Astrocyte of the cerebellum (primary cell): ENCODE results near the gene HMCN2.

Experiments
- DNase-seq: peaks from one replicate; pipeline ENCODE4 v3.0.0-alpha.2; 2011; ENCODE audit warnings: low read depth
- H3K4me3 ChIP-seq: 2 replicates; pipeline ENCODE4 v1.5.1; 2011; ENCODE audit warnings: mild to moderate bottlenecking, low read depth, low read length, moderate library complexity
- in situ Hi-C: cut with HindIII; loops from 2 replicates; pipeline ENCODE4 v1.10.0; 2017; ENCODE audit warnings: low sequenced_read_pairs
- TF ChIP-seq, protein P1 (sequence below): IDR thresholded peaks from 2 replicates; pipeline ENCODE4 v1.5.1; 2012; ENCODE audit warnings: low read length, low read depth, moderate library complexity, mild to moderate bottlenecking; ENCODE audit errors: missing control alignments

Gene HMCN2

DNA sequence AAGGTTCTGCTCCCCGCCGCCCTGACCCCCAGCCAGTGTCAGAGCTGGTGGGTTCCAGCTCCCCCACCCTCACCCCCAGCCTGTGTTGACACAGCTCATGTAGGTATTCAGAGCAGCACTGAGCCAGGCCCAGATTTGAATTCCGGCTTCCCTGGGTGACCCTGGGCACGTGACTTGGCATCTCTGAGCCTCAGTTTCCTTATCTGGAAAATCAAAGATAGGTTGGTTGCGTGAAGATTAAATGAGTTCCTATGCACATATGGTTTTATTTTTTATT is 42.0 kb downstream of the HMCN2 start:
- TF ChIP-seq, protein P1, sequence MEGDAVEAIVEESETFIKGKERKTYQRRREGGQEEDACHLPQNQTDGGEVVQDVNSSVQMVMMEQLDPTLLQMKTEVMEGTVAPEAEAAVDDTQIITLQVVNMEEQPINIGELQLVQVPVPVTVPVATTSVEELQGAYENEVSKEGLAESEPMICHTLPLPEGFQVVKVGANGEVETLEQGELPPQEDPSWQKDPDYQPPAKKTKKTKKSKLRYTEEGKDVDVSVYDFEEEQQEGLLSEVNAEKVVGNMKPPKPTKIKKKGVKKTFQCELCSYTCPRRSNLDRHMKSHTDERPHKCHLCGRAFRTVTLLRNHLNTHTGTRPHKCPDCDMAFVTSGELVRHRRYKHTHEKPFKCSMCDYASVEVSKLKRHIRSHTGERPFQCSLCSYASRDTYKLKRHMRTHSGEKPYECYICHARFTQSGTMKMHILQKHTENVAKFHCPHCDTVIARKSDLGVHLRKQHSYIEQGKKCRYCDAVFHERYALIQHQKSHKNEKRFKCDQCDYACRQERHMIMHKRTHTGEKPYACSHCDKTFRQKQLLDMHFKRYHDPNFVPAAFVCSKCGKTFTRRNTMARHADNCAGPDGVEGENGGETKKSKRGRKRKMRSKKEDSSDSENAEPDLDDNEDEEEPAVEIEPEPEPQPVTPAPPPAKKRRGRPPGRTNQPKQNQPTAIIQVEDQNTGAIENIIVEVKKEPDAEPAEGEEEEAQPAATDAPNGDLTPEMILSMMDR, result no peak
- DNase-seq, result no peak
- H3K4me3 ChIP-seq, result no peak overlapping the region
- in situ Hi-C loops, result loop anchor here (5.0 kb wide), 1 partner anchor 45 kb away; no protein-coding TSS in a partner anchor

DNA sequence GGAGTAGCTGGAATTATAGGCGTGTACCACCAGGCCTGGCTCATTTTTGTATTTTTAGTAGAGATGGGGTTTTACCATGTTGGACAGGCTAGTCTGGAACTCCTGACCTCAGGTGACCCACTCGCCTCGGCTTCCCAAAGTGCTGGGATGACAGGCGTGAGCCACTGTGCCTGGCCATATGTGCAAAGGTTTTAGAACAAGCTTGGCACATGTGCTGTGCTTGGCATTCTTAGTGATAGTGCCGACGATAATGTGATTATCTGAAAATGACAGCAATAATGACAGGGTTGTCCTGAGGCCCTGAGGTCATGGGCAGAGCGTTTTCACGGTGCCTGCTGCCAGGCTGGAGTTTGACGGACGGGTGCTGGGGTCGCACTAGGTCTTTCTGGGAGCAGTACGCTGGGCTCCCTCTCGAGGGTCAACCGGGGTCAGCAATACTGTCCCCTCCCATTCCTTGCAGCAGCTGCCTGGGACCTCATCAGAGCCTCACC is 42.6 kb downstream of the HMCN2 start:
- TF ChIP-seq, protein P1, result no peak
- in situ Hi-C loops, result loop anchor here (5.0 kb wide), 1 partner anchor 44 kb away; no protein-coding TSS in a partner anchor
- no peak overlapping the region for H3K4me3 ChIP-seq
- DNase-seq, result no peak

DNA sequence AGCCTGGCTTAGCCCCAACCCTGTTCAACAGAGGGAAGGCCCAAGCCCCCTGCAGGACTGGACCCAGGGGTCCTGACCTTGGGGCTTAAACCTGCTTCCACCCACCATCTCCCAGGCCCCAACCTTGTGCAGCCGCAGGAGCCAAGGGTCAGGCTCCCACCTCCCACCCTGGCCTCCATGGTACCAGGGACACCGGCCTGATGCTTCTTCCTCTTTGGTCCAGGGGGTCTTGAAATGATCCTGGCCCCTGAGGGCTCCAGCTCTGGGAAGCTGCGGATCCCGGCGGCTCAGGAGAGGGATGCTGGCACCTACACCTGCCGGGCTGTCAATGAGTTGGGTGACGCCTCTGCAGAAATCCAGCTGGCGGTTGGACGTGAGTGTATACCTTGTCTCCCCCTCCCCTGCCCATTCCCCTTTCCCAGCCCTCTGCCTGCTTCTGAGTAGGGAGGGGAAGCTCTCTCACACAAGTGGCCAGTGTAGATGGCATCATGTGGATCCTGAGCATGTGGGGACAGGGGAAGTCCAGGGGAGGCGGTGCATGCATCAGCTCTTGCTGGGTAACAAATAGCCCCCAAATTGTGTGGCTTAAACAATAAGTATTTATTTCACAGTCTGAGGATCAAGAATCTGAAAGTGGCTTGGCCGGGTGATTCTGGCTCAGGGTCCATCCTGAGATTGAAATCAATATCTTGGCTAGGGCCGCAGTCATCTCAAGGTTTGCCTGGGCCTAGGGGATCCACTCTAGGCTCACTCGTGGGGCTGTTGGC is 44.3 kb downstream of the HMCN2 start:
- no peak overlapping the region for H3K4me3 ChIP-seq
- TF ChIP-seq, protein P1, result no peak
- no peak for DNase-seq
- in situ Hi-C loops, result loop anchor here (5.0 kb wide), 1 partner anchor 42 kb away; no protein-coding TSS in a partner anchor

DNA sequence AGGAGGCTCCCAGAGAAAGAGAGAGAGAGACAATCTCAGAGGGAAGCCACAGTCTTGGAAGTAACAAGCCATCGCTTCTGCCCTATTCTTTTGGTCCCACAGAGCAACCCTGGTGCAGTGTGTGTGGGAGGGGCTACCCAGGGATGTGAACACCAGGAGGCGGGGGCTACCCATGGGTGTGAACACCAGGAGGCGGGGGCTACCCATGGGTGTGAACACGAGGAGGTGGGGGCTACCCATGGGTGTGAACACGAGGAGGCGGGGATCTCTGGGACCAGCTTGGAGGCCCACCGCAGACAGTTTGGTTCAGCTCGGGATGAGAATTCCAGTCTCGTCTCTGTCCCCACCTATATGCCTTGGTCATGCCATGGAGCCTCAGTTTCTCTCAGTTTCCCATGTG is 44.9 kb downstream of the HMCN2 start:
- TF ChIP-seq, protein P1, result no peak
- no peak overlapping the region for H3K4me3 ChIP-seq
- in situ Hi-C loops, result no loop called here
- no peak for DNase-seq

DNA sequence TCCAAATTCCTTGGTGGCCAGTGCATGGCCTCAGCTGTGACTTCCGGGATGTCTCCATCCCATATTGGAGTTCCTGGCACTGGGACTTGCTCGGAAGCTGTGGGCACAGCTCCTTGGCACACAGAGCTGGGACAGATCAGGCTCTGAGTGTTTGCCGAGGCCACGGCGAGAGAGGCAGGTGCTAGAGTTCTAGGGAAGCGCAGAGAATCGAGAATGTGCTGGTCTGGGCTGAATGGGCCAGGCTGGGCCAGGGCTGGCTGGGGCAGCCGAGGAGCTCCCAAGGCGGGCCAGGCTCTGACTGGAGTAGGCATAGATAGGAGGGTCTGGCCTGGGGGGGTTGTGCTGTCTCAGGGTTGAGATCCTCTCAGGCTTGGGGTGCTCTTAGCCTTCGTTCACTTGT is 45.4 kb downstream of the HMCN2 start:
- in situ Hi-C loops, result no loop called here
- DNase-seq, result no peak
- no peak overlapping the region for H3K4me3 ChIP-seq
- TF ChIP-seq, protein P1, result no peak

DNA sequence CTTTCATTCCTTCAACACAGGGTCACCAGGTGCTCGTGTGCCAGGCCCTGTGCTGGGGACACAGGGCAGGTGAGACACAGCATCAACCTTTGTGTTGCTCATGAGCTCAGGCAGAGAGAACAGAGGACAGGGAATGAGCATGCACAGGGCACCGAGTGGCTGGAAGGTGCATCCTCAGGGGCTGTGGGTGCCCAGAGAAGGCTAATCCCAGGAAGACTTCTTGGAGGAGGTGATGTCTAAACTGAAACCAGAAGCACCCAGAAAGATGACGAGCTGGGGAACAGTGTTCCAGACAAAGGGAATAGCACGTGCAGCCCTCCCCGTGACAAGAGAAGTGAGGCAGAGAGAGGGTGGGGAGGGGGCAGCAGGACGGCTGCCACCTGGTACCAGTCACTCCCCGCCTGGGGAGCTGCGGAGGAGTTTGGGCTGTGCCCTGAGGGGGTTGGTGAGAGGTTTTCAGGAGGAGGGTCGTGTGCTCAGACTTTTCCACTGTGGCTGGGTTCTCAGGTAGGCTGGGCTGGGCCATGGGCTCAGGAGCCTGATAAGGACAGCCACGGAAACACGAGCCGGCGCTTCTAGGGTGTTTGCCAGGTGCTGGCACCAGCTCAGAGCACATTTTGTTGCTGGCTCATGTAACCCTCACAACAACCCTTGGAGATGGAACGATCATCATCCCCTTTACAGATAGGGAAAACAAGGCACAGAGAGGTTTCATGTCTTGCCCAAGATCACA is 46.0 kb downstream of the HMCN2 start:
- TF ChIP-seq, protein P1, result no peak
- no peak for DNase-seq
- H3K4me3 ChIP-seq, result no peak overlapping the region
- in situ Hi-C loops, result no loop called here
